Breast epithelium (tissue), 4 donors: Measurements from ENCODE around the gene AGR2. TPM values are rescaled to one million over a fixed set of nuclear protein-coding genes. Genes with fewer than 3 reads are reported as not detected.

Experiments used
- DNase-seq, 2 donors: peaks; one replicate each; pipeline ENCODE4 v3.0.0-alpha.2; 2019; ENCODE audit warnings: low spot score in 2 of 2
- H3K27ac ChIP-seq, 2 donors: fragments of 200-600 bp; sonication (generic) in 1 of 2; one replicate each; pipeline ENCODE4 v1.5.1; 2016 to 2019; ENCODE audit warnings: mild to moderate bottlenecking in 1 of 2
- H3K27me3 ChIP-seq, 2 donors: fragments of 200-600 bp; sonication (generic) in 1 of 2; one replicate each; pipeline versions ENCODE4 v1.5.1 to v1.6.0; 2017 to 2019; ENCODE audit warnings: control low read depth in 1 of 2, mild to moderate bottlenecking in 1 of 2
- H3K36me3 ChIP-seq: fragments of 200-600 bp; one replicate; pipeline ENCODE4 v1.5.1; 2019
- H3K4me1 ChIP-seq, 2 donors: fragments of 200-600 bp; sonication (generic); one replicate each; pipeline ENCODE4 v1.5.1; 2016 to 2019; ENCODE audit warnings: control low read depth in 1 of 2
- H3K4me3 ChIP-seq, 3 donors: fragments of 200-600 bp; sonication (generic); 1 replicate in 2 of 3; 2 replicates in 1 of 3; pipeline ENCODE4 v1.5.1; 2016 to 2019; ENCODE audit warnings: mild to moderate bottlenecking in 3 of 3, moderate library complexity in 2 of 3
- H3K9me3 ChIP-seq, 2 donors: fragments of 200-600 bp; sonication (generic) in 1 of 2; one replicate each; pipeline ENCODE4 v1.5.1; 2016 to 2019; ENCODE audit warnings: control low read depth in 1 of 2
- CTCF ChIP-seq, 3 donors: fragments of 450-650 bp; IDR thresholded peaks; one replicate each; pipeline ENCODE4 v1.5.1; 2016 to 2017; ENCODE audit warnings: antibody characterized with exemption in 3 of 3, mild to moderate bottlenecking in 3 of 3, moderate library complexity in 3 of 3
- POLR2A ChIP-seq: fragments of 450-650 bp; IDR thresholded peaks from one replicate; pipeline ENCODE4 v1.6.1; 2016; ENCODE audit warnings: antibody characterized with exemption, mild to moderate bottlenecking, moderate library complexity
- POLR2AphosphoS5 ChIP-seq, 3 donors: sonication (generic); formaldehyde crosslinking; IDR thresholded peaks; one replicate each; pipeline ENCODE4 v1.6.1; 2017; ENCODE audit warnings: antibody characterized with exemption in 3 of 3
- intact Hi-C: fragments of 100-400 bp; cut with DNase I; formaldehyde crosslinking; loops from one replicate; pipeline ENCODE4 v1.15.1; 2023; ENCODE audit warnings: low total_unique reads
- total RNA-seq, 3 donors: library from RNA; depleted of rRNA; stranded (reverse); fragments of >200 nt; gene quantifications; one replicate each; pipeline ENCODE4 v1.1.0, GENCODE V29; 2016

The AGR2 gene
- total RNA-seq, 3 donors from 2014 or later: 72.8 to 156 TPM; not detected in 1

- TF ChIP-seq POLR2A (no peak), CTCF (IDR thresholded peaks at IDR 0.05) (no peak), POLR2AphosphoS5 (IDR thresholded peaks at IDR 0.05) (no peak)
- no peak overlapping the region for H3K27ac ChIP-seq
- intact Hi-C loops: no loop called here
- DNase-seq: no peak
- H3K4me1 ChIP-seq: no peaks in the 10 kb centered on the region
- H3K27me3 ChIP-seq: no peaks in the 10 kb centered on the region
- H3K4me3 ChIP-seq: no peak overlapping the region
- no peaks in the 10 kb centered on the region for H3K36me3 ChIP-seq
- H3K9me3 ChIP-seq: no peaks in the 10 kb centered on the region
These were observed 5.3 kb upstream of the AGR2 start for GRCh38 chr7:16810112-16810511.

- TF ChIP-seq POLR2A (no peak), POLR2AphosphoS5 (IDR thresholded peaks at IDR 0.05) (no peak), CTCF (IDR thresholded peaks at IDR 0.05) (no peak)
- no peaks in the 10 kb centered on the region for H3K27me3 ChIP-seq
- peak overlapping the region in 1 of 2 donors; percentile 48 for H3K27ac ChIP-seq
- H3K4me3 ChIP-seq: no peak overlapping the region
- no peaks in the 10 kb centered on the region for H3K9me3 ChIP-seq
- no peak for DNase-seq
- intact Hi-C loops: no loop called here
- no peaks in the 10 kb centered on the region for H3K36me3 ChIP-seq
- H3K4me1 ChIP-seq: no peaks in the 10 kb centered on the region
These were observed 642 bp upstream of the AGR2 start for GRCh38 chr7:16805441-16805840.

GRCh38 chr7:16803881-16804673, 722 bp downstream of the AGR2 start:
- no peak for DNase-seq
- Histone ChIP-seq H3K27me3 (no peaks in the 10 kb centered on the region), H3K27ac (peak overlapping the region; percentile 48 to 73), H3K4me1 (no peaks in the 10 kb centered on the region), H3K9me3 (no peaks in the 10 kb centered on the region), H3K4me3 (peak overlapping the region in 2 of 3 donors; percentile 28 to 48), H3K36me3 (no peaks in the 10 kb centered on the region)
- intact Hi-C loops: no loop called here
- TF ChIP-seq POLR2AphosphoS5 (IDR thresholded peaks at IDR 0.05) (no peak), POLR2A (no peak), CTCF (IDR thresholded peaks at IDR 0.05) (no peak)

GRCh38 chr7:16803125-16803524, 1.7 kb downstream of the AGR2 start:
- Histone ChIP-seq H3K27ac (no peak overlapping the region), H3K36me3 (no peaks in the 10 kb centered on the region), H3K27me3 (no peaks in the 10 kb centered on the region), H3K4me1 (no peaks in the 10 kb centered on the region), H3K9me3 (no peaks in the 10 kb centered on the region), H3K4me3 (no peak overlapping the region)
- no peak for TF ChIP-seq POLR2A
- no peak for TF ChIP-seq POLR2AphosphoS5 (IDR thresholded peaks at IDR 0.05)
- no peak for TF ChIP-seq CTCF (IDR thresholded peaks at IDR 0.05)
- no peak for DNase-seq
- intact Hi-C loops: no loop called here

- TF ChIP-seq POLR2AphosphoS5 (IDR thresholded peaks at IDR 0.05) (no peak), POLR2A (no peak), CTCF (IDR thresholded peaks at IDR 0.05) (no peak)
- no peak for DNase-seq
- intact Hi-C loops: no loop called here
- Histone ChIP-seq H3K36me3 (no peaks in the 10 kb centered on the region), H3K27ac (no peak overlapping the region), H3K4me3 (no peak overlapping the region), H3K4me1 (no peaks in the 10 kb centered on the region), H3K9me3 (no peaks in the 10 kb centered on the region), H3K27me3 (no peaks in the 10 kb centered on the region)
These were observed 3.2 kb downstream of the AGR2 start for GRCh38 chr7:16801579-16801978.
